GM21786 (cell line): ENCODE results near the gene BAIAP2L2.

ENCODE experiments used
- ATAC-seq: cut with Tn5 transposase; IDR thresholded peaks from one replicate; pipeline ENCODE4 v1.9.1; 2021; ENCODE audit not compliant: unreplicated experiment

The BAIAP2L2 gene

DNA sequence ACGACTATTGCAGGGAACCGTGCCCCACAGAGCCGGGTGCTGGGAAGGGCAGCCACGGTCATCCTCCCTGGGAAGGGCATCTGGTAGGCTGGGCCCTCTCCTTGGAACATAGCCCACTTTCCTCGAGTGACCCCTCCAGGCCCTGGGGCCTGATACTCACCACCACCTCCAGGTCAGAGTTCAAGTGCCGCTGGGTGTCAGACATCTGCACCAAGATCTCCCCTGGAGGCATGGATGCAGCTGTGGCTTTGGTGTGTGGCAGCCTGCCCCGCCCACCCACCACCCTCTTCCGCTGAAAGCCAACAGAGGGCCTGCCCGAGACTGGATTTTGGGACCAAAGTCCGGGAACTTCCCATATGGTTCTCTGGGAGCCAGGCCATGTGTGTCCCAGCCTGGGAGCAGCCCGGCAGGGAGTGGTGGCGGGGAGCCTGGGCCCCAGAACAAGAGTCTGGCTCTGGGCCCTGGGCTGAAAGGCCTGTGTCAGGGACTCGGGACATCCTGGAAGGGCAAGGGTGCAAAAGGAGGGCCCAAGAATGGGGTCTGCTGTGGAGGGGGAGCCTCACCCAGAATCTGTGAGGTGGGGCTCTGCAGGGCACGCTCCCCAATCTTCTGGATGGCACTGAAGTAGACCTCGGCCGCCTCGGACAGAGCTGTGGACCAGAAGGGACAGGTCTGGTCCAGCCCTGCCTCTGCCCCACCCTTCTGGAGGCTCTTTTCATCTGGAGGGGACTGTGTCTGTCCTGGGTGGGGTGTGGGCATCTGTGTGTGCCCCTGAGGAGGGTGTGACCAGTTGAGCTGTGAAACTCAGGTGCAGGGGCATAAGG lies 2.6 kb downstream of the BAIAP2L2 start:
- no peak for ATAC-seq

DNA sequence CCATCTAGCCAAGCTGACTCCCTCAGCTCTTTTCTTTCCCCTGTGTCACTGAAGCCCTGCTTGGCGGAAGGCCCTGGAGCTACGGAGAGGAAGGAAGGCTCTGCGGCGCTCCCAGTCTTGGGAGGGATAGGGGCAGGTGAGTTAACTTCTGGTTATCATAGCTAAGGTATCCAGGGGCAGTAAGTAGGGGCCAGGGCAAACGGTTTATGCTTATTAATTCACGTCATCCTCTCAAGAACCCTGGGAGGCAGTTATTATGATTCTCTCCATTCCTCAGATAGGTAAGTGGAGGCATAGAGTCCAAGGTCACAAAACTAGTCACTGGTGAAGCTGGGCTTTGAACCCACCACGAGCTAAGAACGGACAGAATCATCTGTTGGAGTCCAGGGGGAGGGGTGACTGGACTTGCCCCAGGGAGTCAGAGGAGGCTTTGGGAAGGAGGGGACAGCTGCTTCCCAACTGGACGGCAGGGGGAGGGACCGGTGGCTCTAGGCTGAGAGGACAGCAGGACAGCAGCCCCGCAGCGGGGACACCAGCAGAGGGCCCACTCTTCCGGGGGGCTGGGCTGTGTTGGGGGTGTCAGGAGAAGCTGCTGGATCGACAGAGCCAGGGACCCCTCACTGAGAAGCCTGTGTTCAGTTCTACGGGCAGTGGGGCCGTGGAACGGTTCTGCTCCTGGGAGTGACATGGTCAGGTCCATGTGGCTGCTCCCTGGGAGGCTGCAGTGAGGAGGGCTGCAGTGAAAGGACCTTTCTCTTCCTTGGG lies 3.5 kb downstream of the BAIAP2L2 start:
- no peak for ATAC-seq

DNA sequence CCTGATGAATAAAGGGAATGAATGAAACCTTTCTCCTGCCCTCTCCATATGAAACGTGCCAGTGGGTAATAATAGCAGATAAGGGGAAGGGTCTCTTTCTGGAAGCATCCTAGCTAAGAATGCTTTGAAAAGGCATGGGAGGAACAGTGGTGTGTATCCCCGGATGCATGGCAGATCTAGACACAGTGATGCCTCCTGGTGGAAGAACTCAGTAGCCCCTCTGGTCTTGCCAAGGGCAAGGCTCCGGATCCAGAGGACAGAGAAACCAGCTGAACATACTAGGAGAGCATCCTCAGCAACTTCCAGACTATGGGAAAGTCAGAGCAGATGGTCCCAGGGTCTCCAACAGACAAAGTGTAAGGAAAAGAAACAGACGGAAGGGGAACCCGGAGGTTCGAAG lies 6.4 kb downstream of the BAIAP2L2 start:
- ATAC-seq = no peak

DNA sequence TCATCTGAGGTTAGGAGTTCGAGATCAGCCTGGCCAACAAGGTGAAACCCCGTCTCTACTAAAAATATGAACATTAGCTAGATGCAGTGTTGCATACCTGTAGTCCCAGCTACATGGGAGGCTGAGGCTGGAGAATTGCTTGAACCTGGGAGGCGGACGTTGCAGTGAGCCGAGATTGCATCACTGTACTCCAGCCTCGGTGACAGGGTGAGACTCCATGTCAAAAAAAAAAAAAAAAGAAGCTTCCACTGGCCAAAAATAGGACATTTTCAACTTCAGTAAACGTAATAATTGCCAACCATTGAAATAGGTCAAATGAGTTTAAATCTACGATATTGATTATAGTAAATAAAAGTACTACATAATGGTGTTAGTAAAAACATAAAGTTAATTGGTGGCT lies 6.8 kb downstream of the BAIAP2L2 start:
- ATAC-seq = no peak

DNA sequence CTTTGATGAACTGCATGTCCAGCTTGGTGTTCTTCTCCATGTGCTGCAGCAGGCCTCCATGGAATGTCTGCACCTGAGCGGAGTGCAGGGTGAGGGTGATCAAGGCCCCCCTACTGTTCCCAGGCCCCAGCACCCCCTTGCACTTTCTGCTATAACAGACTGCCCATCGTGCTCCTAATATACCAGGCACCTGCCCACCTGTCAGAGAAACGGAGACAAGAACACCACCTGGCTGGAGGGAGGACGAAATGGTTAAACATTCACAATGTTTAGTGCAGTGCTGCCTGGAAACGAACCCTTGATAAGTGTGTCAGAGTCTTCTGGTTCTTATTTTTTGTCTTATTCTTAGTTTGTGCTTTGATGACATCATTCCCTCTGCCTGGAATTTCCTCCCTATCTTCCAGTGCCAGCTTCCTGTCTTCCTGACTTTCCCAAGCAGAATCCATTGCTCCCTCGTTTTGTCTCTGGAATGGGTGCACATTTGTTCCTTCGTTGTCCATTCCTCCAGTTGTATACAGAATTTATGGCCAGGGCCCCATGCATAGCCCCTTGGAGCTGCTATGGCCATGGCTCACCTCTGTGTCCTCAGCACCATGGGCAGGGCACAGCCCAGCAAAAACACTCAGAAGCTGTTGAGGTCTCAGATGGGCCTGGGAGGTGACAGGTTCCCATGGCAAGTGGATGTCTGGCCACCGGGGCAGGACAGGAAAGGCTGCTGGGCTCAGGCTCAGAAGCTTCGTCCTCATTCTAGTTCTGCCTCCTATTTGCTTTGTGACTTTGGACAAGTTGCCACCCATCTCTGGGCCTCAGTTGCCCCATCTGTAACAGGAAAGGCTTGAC lies 11.9 kb downstream of the BAIAP2L2 start:
- ATAC-seq = no peak

DNA sequence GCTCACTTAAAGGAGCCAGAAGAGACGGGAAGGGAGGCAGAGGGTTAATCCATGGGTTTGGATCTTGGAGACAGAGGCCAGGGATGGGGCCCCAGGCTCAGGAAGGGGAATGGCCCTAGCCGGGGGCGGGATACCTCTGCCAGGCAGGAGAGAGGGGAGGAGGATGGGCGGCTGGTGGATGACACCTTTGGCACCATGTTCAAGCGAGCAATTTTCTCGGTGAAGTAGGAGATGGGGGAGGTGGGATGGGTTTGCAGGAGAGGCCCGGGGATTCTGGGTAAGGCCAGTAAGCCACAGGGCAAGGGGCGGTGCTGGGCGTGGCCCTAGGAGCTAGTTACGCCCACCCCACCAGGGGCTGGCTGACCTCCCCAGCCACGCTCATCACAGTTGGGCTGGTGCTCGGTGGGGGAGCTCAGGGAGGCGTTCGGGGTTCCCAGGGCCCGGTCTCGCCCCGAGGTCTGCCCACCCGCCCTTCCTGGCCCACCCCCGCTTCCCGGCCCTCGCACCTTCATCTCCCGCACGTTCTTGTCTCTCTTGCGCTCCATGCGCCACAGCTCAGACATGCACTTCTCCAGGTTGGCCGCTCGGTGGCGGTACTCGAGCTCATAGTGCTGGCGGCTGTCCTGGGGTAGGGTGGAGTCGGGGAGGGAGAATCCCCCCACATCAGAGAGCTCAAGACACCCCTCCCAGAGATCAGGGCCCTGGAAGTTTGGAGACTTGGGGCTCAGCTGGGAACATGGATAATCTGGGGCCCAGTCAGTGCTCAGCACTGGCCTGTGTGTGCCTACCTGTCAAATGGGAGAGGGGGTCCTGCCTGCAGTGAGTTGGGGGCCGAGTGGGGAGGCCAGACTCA lies 12.7 kb downstream of the BAIAP2L2 start:
- ATAC-seq = no peak

DNA sequence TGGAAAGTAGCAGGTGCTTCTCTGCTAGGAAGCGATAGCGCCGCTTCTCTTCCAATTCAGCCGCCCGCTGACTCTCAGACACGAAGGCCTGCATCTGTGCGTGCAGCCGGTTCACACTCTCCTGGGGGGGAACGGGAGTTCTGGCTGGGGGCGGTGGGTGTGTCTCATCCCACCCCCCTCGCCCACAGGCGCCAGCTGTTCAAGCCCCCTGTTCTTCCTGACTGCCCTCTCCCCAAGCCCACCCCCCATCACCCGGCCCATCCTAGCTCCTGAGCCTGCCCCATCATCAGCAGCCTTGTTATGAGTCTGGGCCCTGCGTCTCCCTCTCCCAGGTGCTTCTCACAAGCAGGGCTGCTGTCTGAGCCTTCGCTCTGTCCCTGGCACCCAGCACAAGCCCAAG lies 13.4 kb downstream of the BAIAP2L2 start:
- ATAC-seq = no peak

DNA sequence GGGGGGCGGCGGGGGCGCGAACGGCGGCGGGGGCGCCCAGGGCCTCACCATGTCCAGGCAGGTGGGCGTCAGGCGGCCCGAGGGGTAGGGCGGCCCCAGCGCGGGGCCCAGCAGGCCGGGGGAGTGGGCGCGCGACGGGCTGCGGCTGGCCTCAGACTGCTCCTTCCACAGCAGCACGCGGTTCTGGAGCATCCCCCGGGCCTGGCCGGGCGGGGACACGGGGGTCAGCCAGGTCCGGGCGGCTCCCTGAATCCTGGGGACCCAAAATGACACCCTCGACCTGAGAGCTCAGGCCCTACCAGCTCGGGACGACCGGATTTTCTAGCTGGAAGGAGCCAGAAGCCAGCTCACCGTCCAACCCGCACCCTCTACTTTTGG lies 21.0 kb downstream of the BAIAP2L2 start:
- ATAC-seq = no peak

DNA sequence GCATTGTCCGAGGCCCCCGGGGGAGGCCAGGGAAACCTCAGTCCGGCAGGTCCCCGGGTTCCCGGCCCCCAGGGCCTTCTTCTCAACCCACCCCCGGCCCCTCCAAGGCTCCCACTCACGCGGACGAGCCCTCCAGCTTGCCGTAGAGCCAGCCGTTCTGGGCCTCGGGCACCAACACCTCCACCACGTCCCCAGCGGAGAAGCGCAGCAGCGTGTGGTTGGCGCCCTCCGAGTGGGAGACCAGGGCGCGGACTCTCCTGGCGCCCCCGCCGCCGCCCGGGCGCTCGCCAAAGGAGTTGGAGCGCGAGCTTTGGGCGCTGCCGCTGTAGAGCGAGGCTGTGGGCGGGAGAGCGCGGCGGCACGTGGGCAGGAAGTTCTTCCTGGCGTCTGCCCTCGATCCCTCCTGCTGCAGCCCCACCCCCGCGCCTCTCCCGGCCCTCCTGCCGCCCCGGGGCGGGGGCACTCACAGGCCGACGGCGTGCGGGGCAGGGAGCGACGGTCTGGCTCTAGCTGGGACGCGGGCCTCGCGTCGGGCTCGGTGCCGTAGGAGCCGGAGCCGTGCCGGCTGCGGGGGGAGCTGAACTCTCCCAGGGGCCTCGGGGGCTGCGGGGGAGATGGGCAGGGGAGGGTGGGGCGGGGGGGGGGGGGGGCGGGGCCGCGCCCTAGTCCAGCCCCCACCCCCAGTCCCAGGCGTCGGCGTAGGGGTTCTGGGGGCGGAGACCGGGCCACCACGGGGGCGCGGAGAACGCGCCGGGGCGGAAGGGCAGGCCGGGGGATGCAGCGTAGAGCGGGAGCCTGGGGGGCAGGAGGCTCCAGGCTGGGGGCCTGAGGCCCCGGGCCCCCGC lies 21.6 kb downstream of the BAIAP2L2 start:
- ATAC-seq = no peak

DNA sequence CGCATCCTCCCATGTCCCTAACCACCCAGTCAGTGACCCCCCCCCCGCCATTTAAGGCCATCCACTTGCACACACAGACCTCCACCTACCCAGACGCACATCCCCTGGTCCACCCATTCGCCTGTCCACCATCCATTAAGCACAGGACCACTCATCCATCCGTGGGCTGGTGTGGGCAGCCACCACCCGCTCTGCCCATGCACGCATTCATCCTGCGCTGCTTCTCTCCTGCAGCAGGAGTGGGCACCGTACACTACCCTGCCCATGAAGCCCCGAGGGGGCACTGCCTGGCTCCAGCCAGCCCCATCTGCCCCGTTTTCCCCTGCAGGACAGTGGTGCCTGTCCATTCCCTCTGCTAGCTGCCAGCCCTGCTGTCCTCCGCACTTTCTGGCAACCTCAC lies 22.6 kb downstream of the BAIAP2L2 start:
- no peak for ATAC-seq

DNA sequence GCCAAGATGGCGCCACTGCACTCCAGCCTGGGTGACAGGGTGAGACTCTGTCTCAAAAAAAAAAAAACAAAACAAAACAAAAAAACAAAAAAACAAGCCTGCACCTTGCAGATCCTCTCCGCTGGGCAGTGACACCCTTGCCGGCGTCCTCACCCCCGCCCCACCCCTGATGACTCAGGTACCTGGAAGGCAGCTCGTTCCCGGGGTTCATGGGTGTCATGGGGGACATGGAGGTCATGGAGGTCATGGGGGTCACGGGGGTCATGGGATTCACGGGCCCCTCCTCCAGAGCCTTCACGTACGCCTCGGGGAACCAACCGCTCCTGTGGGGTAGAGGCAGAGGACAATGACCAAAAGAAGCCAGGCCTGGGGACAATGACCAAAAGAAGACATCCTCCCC lies 23.5 kb downstream of the BAIAP2L2 start:
- no peak for ATAC-seq

DNA sequence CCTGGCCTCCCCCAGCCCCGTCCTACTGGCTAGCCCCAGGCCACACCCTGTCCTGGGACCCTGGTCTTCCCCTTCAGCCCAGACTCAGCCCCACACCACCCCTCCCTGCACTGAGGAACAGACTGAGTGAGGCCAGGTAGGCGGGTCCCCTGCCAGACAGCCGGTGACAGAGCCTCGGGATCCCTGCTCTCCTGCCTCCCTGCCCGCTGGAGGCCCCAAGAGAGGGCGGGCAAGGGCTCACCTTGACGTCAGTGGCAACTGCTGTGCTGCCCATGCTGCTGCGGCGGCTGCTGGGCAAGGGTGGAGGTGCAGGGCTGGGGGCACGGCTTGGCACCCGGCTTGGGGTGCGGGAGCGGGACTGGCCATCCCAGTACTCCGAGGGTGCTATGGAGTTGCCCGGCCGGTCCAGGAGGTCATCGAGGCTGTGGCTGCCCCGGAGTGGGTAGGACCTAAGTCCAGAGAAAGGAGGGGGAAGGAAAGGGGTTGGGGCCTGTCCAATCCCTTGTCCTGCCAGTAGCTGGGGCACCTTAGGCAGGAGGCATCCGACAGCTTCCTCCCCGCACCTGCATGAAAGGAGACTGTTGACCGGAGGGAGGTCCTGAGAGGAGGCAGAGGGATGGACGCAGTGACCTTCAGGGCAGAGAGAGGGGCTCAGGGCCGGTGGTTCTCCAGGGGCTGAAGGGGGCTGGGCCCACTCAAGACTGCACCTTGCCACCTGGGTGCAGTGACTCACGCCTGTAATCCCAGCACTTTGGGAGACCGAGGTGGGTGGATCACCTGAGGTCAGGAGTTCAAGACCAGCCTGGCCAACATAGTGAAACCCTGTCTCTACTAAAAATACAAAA lies 24.3 kb downstream of the BAIAP2L2 start:
- ATAC-seq = no peak

DNA sequence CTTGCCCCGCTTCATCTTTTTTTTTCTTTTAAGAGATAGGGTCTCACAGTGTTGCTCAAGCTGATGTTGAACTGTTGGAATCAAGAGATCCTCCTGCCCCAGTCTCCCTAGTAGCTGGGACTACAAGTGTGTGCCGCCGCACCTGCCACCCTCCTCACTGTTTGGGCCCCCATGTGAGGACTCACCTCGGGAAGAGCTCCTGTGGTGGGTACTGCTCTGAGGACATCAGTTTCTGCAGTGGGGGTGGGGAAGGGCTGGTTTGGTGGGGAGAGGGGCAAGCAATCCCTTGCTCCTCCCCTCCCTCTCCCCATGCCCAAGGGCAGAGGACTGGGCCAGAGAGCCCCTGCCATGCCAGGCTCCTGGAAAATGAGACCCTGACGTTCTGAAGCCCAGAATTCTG lies 25.0 kb downstream of the BAIAP2L2 start:
- ATAC-seq = no peak

DNA sequence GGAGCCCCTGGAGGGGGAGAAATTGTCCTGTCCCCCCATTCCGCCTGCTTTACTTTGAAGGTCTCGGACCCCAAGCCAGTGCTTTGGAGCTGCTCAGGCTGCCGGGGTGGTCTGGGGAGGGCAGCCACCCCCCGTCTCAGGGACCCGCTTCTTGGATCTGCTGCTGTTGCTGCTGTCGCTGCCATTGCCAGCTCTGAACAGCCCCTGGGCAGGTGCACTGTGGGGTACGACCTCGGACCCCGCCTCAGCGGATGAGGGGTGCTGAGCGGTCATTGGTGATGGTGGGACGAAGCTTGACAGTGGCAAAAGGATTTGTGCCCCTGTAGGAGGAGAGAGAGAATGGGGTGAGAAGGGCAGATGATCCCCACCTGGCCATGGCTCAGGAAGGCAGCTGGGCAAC lies 25.4 kb downstream of the BAIAP2L2 start:
- ATAC-seq = no peak

DNA sequence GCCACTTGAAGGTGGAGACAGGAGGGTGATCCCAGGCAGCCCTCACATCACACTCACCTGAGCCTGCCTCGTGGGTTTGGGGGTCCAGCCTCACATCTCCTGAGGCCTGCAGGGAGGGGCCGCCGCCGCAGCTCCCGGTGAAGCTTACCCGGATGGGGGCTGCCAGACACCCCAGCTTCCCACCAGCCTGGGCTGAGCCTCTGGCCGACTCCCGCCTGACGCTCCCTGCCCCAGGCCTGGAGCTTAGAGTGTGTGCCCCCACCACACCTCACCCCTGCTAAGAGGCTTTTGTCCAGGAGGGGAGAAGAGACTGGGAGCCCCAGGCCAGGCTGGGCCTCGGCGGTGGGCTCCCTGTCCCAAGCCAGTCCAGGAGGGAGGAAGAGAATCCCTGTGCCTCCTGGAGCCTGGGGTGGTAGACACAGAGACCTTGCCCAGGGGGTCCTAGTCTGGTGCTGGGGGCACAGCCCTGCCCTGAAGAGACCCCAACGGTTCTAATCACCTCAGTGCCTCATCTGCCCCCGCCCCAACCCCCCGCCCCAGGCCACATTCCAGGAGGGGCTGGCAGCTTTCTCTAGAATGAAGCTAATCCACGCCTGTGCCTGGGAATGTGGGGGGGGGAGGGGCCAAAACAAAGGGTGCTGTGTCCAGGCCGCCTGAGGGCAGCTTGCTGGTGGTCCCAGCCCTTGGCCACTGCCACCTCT lies 26.4 kb downstream of the BAIAP2L2 start, which contains the start of gene SLC16A8:
SLC16A8 (minus strand) TSS at position 254 of the 701 bp plus-strand sequence. CDS start 1,311 bp downstream, outside the sequence.
- ATAC-seq = no peak

DNA sequence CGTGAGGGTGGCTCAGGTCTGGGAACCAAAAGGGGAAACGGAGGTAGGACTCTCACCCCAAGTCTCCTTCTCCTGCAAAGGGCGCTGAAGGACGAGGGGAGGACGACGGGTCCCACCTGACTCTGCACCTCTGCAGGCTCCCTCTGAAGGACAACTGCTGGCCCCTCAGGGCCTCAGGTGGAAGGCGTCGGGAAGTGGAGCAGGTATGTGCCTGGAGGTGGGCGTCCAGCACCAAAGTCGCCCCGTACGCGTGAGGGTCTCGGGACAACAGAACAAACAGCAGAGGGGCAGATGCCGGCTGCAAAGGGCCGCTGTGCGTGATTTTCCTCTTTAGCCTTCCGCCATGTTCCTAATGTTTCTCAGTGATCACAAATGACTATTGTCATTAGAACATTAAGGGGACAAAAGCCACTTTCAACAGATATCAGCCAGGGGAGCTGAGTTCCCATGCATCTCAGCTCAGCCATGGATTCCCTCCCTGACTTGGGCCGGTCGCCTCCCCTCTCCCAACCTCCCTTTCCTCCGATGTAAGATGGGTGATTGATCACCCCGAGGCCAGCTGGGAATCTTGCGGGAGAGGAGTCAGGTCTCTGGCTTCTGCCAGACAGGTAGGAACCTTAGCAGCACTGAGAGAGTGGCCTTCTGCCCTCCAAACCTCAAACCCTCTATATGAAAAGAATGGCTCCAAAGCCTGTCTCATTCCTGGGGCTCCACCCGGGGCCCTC lies 27.3 kb downstream of the BAIAP2L2 start:
- no peak for ATAC-seq
